ENCODE data around the gene GCDH.
"Not testable (repeated sequence)": the region's sequence is repeated elsewhere in the genome, so short reads cannot be mapped to it uniquely, and the experiment has no call there.

- TF ChIP-seq, protein P1, sequence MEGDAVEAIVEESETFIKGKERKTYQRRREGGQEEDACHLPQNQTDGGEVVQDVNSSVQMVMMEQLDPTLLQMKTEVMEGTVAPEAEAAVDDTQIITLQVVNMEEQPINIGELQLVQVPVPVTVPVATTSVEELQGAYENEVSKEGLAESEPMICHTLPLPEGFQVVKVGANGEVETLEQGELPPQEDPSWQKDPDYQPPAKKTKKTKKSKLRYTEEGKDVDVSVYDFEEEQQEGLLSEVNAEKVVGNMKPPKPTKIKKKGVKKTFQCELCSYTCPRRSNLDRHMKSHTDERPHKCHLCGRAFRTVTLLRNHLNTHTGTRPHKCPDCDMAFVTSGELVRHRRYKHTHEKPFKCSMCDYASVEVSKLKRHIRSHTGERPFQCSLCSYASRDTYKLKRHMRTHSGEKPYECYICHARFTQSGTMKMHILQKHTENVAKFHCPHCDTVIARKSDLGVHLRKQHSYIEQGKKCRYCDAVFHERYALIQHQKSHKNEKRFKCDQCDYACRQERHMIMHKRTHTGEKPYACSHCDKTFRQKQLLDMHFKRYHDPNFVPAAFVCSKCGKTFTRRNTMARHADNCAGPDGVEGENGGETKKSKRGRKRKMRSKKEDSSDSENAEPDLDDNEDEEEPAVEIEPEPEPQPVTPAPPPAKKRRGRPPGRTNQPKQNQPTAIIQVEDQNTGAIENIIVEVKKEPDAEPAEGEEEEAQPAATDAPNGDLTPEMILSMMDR (IDR thresholded peaks at IDR 0.05) = not testable (repeated sequence)
- TF ChIP-seq POLR2A (IDR thresholded peaks at IDR 0.05) = not testable (repeated sequence)
Measured at GRCh38 chr19:12846613-12847012, 44.3 kb upstream of the GCDH start.

Data from right lobe of liver (tissue), 4 donors.